Measurements from ENCODE around the gene SPEN. TPM values are rescaled to one million over a fixed set of nuclear protein-coding genes. Genes with fewer than 3 reads are reported as not detected.
A peak's percentile ranks its signal among the peaks of the same experiment; 100 is the strongest.

Gene SPEN
- total and polyA plus RNA-seq, 9 of the 15 experiments (the other 6 are each of a cell fraction or from before 2014, with no cell fraction given) = 5.7 to 87.5 (median 27.2) TPM

DNA sequence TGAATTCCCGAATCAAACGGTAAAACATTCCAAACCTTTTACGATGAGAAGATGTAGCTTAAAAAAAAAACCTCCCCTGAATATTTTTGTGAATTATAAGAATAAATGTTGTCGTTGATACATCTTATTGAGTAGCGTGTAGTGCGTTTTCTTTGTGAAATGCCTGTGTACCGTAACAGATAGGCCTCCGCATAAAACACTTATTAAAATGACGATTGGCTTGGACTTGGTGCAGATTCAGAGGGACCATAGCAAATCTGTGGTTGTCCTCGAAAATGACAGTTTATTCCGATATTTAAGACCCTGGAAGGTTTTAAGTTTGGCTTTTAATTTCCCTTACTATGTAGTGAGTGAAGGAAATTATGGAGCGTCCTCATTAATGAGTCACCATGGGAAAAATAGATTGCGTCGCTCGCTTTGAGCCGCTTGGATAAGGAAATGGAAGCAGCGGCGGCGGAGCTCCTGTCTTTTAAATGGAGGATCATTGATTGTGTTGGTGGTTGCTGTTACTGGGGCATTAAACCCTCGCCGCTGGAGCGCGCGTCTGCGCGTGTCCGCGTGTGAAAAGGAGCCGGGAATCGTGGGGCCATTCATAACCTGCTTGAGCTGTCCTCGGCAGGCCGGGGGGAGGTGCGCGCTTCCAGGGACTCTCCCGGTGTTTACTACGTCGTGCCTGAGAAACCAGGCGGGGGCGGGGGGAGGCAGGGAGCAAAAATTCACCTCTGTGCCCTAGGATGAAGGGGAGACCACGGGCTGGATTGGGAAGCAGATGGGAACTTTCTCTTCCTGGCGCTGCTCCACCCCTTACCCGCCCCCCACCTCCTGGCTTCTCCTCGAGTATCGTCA lies 1.6 kb downstream of the SPEN start (continued):
- TF ChIP-seq, protein P1, sequence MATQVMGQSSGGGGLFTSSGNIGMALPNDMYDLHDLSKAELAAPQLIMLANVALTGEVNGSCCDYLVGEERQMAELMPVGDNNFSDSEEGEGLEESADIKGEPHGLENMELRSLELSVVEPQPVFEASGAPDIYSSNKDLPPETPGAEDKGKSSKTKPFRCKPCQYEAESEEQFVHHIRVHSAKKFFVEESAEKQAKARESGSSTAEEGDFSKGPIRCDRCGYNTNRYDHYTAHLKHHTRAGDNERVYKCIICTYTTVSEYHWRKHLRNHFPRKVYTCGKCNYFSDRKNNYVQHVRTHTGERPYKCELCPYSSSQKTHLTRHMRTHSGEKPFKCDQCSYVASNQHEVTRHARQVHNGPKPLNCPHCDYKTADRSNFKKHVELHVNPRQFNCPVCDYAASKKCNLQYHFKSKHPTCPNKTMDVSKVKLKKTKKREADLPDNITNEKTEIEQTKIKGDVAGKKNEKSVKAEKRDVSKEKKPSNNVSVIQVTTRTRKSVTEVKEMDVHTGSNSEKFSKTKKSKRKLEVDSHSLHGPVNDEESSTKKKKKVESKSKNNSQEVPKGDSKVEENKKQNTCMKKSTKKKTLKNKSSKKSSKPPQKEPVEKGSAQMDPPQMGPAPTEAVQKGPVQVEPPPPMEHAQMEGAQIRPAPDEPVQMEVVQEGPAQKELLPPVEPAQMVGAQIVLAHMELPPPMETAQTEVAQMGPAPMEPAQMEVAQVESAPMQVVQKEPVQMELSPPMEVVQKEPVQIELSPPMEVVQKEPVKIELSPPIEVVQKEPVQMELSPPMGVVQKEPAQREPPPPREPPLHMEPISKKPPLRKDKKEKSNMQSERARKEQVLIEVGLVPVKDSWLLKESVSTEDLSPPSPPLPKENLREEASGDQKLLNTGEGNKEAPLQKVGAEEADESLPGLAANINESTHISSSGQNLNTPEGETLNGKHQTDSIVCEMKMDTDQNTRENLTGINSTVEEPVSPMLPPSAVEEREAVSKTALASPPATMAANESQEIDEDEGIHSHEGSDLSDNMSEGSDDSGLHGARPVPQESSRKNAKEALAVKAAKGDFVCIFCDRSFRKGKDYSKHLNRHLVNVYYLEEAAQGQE (IDR thresholded peaks at IDR 0.05; ENCODE audit: borderline replicate concordance) = no peak
- TF ChIP-seq, protein P1 (CRISPR knock-in tag; IDR thresholded peaks at IDR 0.05; ENCODE audit: low read depth) = no peak
- TF ChIP-seq ZNF589 (CRISPR knock-in tag; IDR thresholded peaks at IDR 0.05; ENCODE audit: low read depth) = no peak
- peak; percentile 77 for TF ChIP-seq MEIS2 (IDR thresholded peaks at IDR 0.05; ENCODE audit: partially characterized antibody)
- no peak for TF ChIP-seq BRF1 (IDR thresholded peaks at IDR 0.05; ENCODE audit: borderline replicate concordance, extremely low read depth, insufficient read length)
- no peak for TF ChIP-seq ZNF77 (CRISPR knock-in tag; IDR thresholded peaks at IDR 0.05)
- no peak for TF ChIP-seq ZNF143 (CRISPR knock-in tag; IDR thresholded peaks at IDR 0.05)
- no peak for TF ChIP-seq GATA2 (CRISPR knock-in tag; IDR thresholded peaks at IDR 0.05)
- TF ChIP-seq, protein P2, sequence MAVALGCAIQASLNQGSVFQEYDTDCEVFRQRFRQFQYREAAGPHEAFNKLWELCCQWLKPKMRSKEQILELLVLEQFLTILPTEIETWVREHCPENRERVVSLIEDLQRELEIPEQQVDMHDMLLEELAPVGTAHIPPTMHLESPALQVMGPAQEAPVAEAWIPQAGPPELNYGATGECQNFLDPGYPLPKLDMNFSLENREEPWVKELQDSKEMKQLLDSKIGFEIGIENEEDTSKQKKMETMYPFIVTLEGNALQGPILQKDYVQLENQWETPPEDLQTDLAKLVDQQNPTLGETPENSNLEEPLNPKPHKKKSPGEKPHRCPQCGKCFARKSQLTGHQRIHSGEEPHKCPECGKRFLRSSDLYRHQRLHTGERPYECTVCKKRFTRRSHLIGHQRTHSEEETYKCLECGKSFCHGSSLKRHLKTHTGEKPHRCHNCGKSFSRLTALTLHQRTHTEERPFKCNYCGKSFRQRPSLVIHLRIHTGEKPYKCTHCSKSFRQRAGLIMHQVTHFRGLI (CRISPR knock-in tag; IDR thresholded peaks at IDR 0.05) = no peak

Measured in K562 (cell line).